HepG2 (cell line): ENCODE measurements around the gene SLC2A10. TPM values are rescaled to one million over a fixed set of nuclear protein-coding genes. Genes with fewer than 3 reads are reported as not detected.

ENCODE experiments used
- FOXA3 ChIP-seq: IDR thresholded peaks from 2 replicates; pipeline ENCODE4 v1.6.1; 2016; ENCODE audit warnings: missing genetic modification reagents, missing compliant biosample characterization
- GRHL1 ChIP-seq: sonication (generic); formaldehyde crosslinking; conservative IDR thresholded peaks from 2 replicates; pipeline ENCODE4 v1.8.0; 2022; ENCODE audit warnings: missing genetic modification reagents
- NCOA5 ChIP-seq: sonication (generic); formaldehyde crosslinking; IDR thresholded peaks from 2 replicates; pipeline ENCODE4 v1.4.0; 2020; ENCODE audit warnings: missing genetic modification reagents
- NFE2L1 ChIP-seq: sonication (generic); formaldehyde crosslinking; IDR thresholded peaks from 2 replicates; pipeline ENCODE4 v1.4.0; 2020; ENCODE audit warnings: missing genetic modification reagents, mild to moderate bottlenecking, borderline replicate concordance
- NR3C1 ChIP-seq: sonication (generic); formaldehyde crosslinking; IDR thresholded peaks from 2 replicates; pipeline ENCODE4 v1.4.0; 2020; ENCODE audit warnings: missing genetic modification reagents
- PHF20 ChIP-seq: sonication (generic); formaldehyde crosslinking; IDR thresholded peaks from 2 replicates; pipeline ENCODE4 v1.5.0; 2020; ENCODE audit warnings: mild to moderate bottlenecking, missing genetic modification reagents
- THAP9 ChIP-seq: sonication (generic); formaldehyde crosslinking; IDR thresholded peaks from 2 replicates; pipeline ENCODE4; 2020; ENCODE audit warnings: missing genetic modification reagents, mild to moderate bottlenecking, borderline replicate concordance
- U2AF1 ChIP-seq: fragments of 200-400 bp; formaldehyde crosslinking; optimal IDR thresholded peaks from 2 replicates; pipeline ENCODE3; 2017; ENCODE audit warnings: mild to moderate bottlenecking, low read depth, low read length
- polyA plus RNA-seq, 8 experiments: library from polyadenylated mRNA; depleted of rRNA in 3 of 8; stranded (reverse) in 7 of 8; unstranded in 1 of 8; fragments of >200 nt; fragmentation: Illumina TruSeq in 4 of 8; extraction: Trizol in 4 of 8; gene quantifications; 2 replicates each; pipeline versions ENCODE4 v1.2.1 to v1.2.3, GENCODE V29; 2011 to 2016; ENCODE audit warnings: low read depth in 4 of 8, missing spikeins in 1 of 8, mixed read lengths in 1 of 8; ENCODE audit not compliant: insufficient read depth in 1 of 8
- total RNA-seq, 5 experiments: library from RNA; depleted of rRNA; stranded (reverse); fragments of >200 nt; fragmentation: Illumina TruSeq; extraction: Trizol; gene quantifications; 2 replicates each; pipeline ENCODE4 v1.2.3, GENCODE V29; 2016; ENCODE audit warnings: low read depth in 1 of 5
- TF ChIP-seq, protein P1 (sequence below): sonication (generic); formaldehyde crosslinking; IDR thresholded peaks from 2 replicates; pipeline ENCODE4 v1.9.0; 2021; ENCODE audit warnings: mild to moderate bottlenecking, missing genetic modification reagents

The SLC2A10 gene
- total and polyA plus RNA-seq, 2 of the 13 experiments (the other 11 are each of a cell fraction or from before 2014, with no cell fraction given), result 16.0 to 18.4 TPM

GRCh38 chr20:46708172-46708860 lies 1.1 kb upstream of the SLC2A10 start (continued):
- TF ChIP-seq, protein P1, sequence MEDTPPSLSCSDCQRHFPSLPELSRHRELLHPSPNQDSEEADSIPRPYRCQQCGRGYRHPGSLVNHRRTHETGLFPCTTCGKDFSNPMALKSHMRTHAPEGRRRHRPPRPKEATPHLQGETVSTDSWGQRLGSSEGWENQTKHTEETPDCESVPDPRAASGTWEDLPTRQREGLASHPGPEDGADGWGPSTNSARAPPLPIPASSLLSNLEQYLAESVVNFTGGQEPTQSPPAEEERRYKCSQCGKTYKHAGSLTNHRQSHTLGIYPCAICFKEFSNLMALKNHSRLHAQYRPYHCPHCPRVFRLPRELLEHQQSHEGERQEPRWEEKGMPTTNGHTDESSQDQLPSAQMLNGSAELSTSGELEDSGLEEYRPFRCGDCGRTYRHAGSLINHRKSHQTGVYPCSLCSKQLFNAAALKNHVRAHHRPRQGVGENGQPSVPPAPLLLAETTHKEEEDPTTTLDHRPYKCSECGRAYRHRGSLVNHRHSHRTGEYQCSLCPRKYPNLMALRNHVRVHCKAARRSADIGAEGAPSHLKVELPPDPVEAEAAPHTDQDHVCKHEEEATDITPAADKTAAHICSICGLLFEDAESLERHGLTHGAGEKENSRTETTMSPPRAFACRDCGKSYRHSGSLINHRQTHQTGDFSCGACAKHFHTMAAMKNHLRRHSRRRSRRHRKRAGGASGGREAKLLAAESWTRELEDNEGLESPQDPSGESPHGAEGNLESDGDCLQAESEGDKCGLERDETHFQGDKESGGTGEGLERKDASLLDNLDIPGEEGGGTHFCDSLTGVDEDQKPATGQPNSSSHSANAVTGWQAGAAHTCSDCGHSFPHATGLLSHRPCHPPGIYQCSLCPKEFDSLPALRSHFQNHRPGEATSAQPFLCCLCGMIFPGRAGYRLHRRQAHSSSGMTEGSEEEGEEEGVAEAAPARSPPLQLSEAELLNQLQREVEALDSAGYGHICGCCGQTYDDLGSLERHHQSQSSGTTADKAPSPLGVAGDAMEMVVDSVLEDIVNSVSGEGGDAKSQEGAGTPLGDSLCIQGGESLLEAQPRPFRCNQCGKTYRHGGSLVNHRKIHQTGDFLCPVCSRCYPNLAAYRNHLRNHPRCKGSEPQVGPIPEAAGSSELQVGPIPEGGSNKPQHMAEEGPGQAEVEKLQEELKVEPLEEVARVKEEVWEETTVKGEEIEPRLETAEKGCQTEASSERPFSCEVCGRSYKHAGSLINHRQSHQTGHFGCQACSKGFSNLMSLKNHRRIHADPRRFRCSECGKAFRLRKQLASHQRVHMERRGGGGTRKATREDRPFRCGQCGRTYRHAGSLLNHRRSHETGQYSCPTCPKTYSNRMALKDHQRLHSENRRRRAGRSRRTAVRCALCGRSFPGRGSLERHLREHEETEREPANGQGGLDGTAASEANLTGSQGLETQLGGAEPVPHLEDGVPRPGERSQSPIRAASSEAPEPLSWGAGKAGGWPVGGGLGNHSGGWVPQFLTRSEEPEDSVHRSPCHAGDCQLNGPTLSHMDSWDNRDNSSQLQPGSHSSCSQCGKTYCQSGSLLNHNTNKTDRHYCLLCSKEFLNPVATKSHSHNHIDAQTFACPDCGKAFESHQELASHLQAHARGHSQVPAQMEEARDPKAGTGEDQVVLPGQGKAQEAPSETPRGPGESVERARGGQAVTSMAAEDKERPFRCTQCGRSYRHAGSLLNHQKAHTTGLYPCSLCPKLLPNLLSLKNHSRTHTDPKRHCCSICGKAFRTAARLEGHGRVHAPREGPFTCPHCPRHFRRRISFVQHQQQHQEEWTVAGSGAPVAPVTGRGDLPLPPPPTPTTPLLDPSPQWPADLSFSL, result no peak
- no peak for TF ChIP-seq THAP9 (CRISPR knock-in tag)
- TF ChIP-seq GRHL1, result no peak
- TF ChIP-seq NFE2L1, result no peak
- peak; percentile 65 for TF ChIP-seq FOXA3 (CRISPR knock-in tag)
- TF ChIP-seq U2AF1, result no peak
- no peak for TF ChIP-seq NR3C1 (CRISPR knock-in tag)
- TF ChIP-seq PHF20 (CRISPR knock-in tag), result peak; percentile 75
- TF ChIP-seq NCOA5 (CRISPR knock-in tag), result no peak
